GM23338 (cell line): ENCODE measurements around the gene UBTD1.

Experiments used
- CREB1 ChIP-seq: fragments of 250-450 bp; sonication (Bioruptor Pico); IDR thresholded peaks from 2 replicates; pipeline ENCODE4 v1.5.0; 2020; ENCODE audit warnings: low read depth, mild to moderate bottlenecking, moderate library complexity
- CTCF ChIP-seq, 2 experiments: fragments of 200-600 bp in 1 of 2; sonication (generic) in 1 of 2; conservative IDR thresholded peaks; 2 replicates each; pipeline versions ENCODE4 v1.5.1 to v1.6.1; 2016 to 2017; ENCODE audit warnings: antibody characterized with exemption in 2 of 2, low read depth in 2 of 2, mild to moderate bottlenecking in 2 of 2, moderate library complexity in 1 of 2
- EZH2 ChIP-seq: fragments of 200-600 bp; sonication (generic); IDR thresholded peaks from one replicate; pipeline ENCODE4 v1.8.0; 2017; ENCODE audit warnings: antibody characterized with exemption, mild to moderate bottlenecking, low read depth; ENCODE audit not compliant: unreplicated experiment
- EZH2phosphoT487 ChIP-seq: fragments of 200-600 bp; sonication (generic); IDR thresholded peaks from one replicate; pipeline ENCODE4 v1.8.1; 2018; ENCODE audit warnings: antibody characterized with exemption; ENCODE audit not compliant: unreplicated experiment
- REST ChIP-seq: IDR thresholded peaks from one replicate; pipeline ENCODE4 v1.6.1; 2018; ENCODE audit warnings: antibody characterized with exemption; ENCODE audit not compliant: unreplicated experiment
- STAT1 ChIP-seq: IDR thresholded peaks from one replicate; pipeline ENCODE4 v1.6.1; 2016; ENCODE audit warnings: antibody characterized with exemption; ENCODE audit not compliant: unreplicated experiment
- ZNF331 ChIP-seq: fragments of 250-450 bp; sonication (Bioruptor Pico); IDR thresholded peaks from 2 replicates; pipeline ENCODE4 v1.5.0; 2020; ENCODE audit warnings: low read depth, mild to moderate bottlenecking, moderate library complexity

GRCh38 chr10:97456686-97457065, 42.0 kb upstream of the UBTD1 start:
- TF ChIP-seq CTCF (conservative IDR thresholded peaks at IDR 0.05; ENCODE audit: low read depth in 2 of 2): no peak
- TF ChIP-seq EZH2phosphoT487: no peak
- TF ChIP-seq STAT1: no peak
- TF ChIP-seq CREB1 (CRISPR knock-in tag): no peak
- no peak for TF ChIP-seq REST
- no peak for TF ChIP-seq EZH2
- no peak for TF ChIP-seq ZNF331 (CRISPR knock-in tag)
